ENCODE data around the gene FTL.

- TF ChIP-seq CTCF (IDR thresholded peaks at IDR 0.05; ENCODE audit: low read depth, low read length, poor library complexity, severe bottlenecking): no peak
- TF ChIP-seq EZH2phosphoT487 (IDR thresholded peaks at IDR 0.05; ENCODE audit: borderline replicate concordance, low read length): no peak
Measured at GRCh38 chr19:48986211-48986610, 21.1 kb downstream of the FTL start.
